ENCODE data around the gene RAB11FIP3. TPM values are rescaled to one million over a fixed set of nuclear protein-coding genes. Genes with fewer than 3 reads are reported as not detected.

The RAB11FIP3 gene
- total RNA-seq, 1 donor from 2014 or later: 5.2 TPM

GRCh38 chr16:556474-557173, 131.2 kb downstream of the RAB11FIP3 start:
- H3K9me3 ChIP-seq (ENCODE audit: control insufficient read depth in 3 of 3, low read length in 3 of 3): no peaks in the 10 kb centered on the region
- H3K36me3 ChIP-seq (ENCODE audit: control insufficient read depth in 3 of 3, insufficient read depth in 3 of 3, low read length in 3 of 3): peaks cover 0 to 7% (median under 1%) of the 10 kb centered on the region in 3 donors
- H3K27me3 ChIP-seq (ENCODE audit: control insufficient read depth in 3 of 3, insufficient read depth in 3 of 3, low read length in 3 of 3): peaks cover 27 to 38% (median 31%) of the 10 kb centered on the region in 3 donors
- no peak overlapping the region for H3K27ac ChIP-seq (ENCODE audit: low read depth, low read length)
- H3K9ac ChIP-seq (ENCODE audit: low read depth in 1 of 3, low read length in 3 of 3): no peak overlapping the region
- peaks cover 0 to 6% (median 0%) of the 10 kb centered on the region in 3 donors for H3K4me1 ChIP-seq (ENCODE audit: control insufficient read depth in 3 of 3, insufficient read depth in 3 of 3, low read length in 3 of 3)
- no peak overlapping the region for H3K4me3 ChIP-seq (ENCODE audit: low read length in 3 of 3)

- peaks cover 38 to 49% (median 41%) of the 10 kb centered on the region in 3 donors for H3K27me3 ChIP-seq (ENCODE audit: control insufficient read depth in 3 of 3, insufficient read depth in 3 of 3, low read length in 3 of 3)
- no peaks in the 10 kb centered on the region for H3K9me3 ChIP-seq (ENCODE audit: control insufficient read depth in 3 of 3, low read length in 3 of 3)
- H3K27ac ChIP-seq (ENCODE audit: low read depth, low read length): no peak overlapping the region
- H3K4me3 ChIP-seq (ENCODE audit: low read length in 3 of 3): no peak overlapping the region
- no peaks in the 10 kb centered on the region for H3K36me3 ChIP-seq (ENCODE audit: control insufficient read depth in 3 of 3, insufficient read depth in 3 of 3, low read length in 3 of 3)
- no peak overlapping the region for H3K9ac ChIP-seq (ENCODE audit: low read depth in 1 of 3, low read length in 3 of 3)
- H3K4me1 ChIP-seq (ENCODE audit: control insufficient read depth in 3 of 3, insufficient read depth in 3 of 3, low read length in 3 of 3): peaks cover 0 to 6% (median 0%) of the 10 kb centered on the region in 3 donors
Measured at GRCh38 chr16:557463-558297, 132.2 kb downstream of the RAB11FIP3 start.

GRCh38 chr16:558298-559020, 133.0 kb downstream of the RAB11FIP3 start:
- Histone ChIP-seq H3K9me3 (ENCODE audit: control insufficient read depth in 3 of 3, low read length in 3 of 3) (no peaks in the 10 kb centered on the region), H3K4me1 (ENCODE audit: control insufficient read depth in 3 of 3, insufficient read depth in 3 of 3, low read length in 3 of 3) (peaks cover 0 to 6% (median 0%) of the 10 kb centered on the region in 3 donors), H3K27me3 (ENCODE audit: control insufficient read depth in 3 of 3, insufficient read depth in 3 of 3, low read length in 3 of 3) (peaks cover 39 to 50% (median 43%) of the 10 kb centered on the region in 3 donors), H3K4me3 (ENCODE audit: low read length in 3 of 3) (no peak overlapping the region), H3K27ac (ENCODE audit: low read depth, low read length) (no peak overlapping the region), H3K36me3 (ENCODE audit: control insufficient read depth in 3 of 3, insufficient read depth in 3 of 3, low read length in 3 of 3) (no peaks in the 10 kb centered on the region), H3K9ac (ENCODE audit: low read depth in 1 of 3, low read length in 3 of 3) (no peak overlapping the region)

- Histone ChIP-seq H3K4me3 (ENCODE audit: low read length in 3 of 3) (no peak overlapping the region), H3K27ac (ENCODE audit: low read depth, low read length) (no peak overlapping the region), H3K9me3 (ENCODE audit: control insufficient read depth in 3 of 3, low read length in 3 of 3) (no peaks in the 10 kb centered on the region), H3K27me3 (ENCODE audit: control insufficient read depth in 3 of 3, insufficient read depth in 3 of 3, low read length in 3 of 3) (peaks cover 39 to 50% (median 43%) of the 10 kb centered on the region in 3 donors), H3K36me3 (ENCODE audit: control insufficient read depth in 3 of 3, insufficient read depth in 3 of 3, low read length in 3 of 3) (no peaks in the 10 kb centered on the region), H3K4me1 (ENCODE audit: control insufficient read depth in 3 of 3, insufficient read depth in 3 of 3, low read length in 3 of 3) (peaks cover 0 to 6% (median 0%) of the 10 kb centered on the region in 3 donors), H3K9ac (ENCODE audit: low read depth in 1 of 3, low read length in 3 of 3) (no peak overlapping the region)
Measured at GRCh38 chr16:559021-559380, 133.6 kb downstream of the RAB11FIP3 start.

GRCh38 chr16:559411-560203, 134.2 kb downstream of the RAB11FIP3 start:
- H3K36me3 ChIP-seq (ENCODE audit: control insufficient read depth in 3 of 3, insufficient read depth in 3 of 3, low read length in 3 of 3): no peaks in the 10 kb centered on the region
- no peak overlapping the region for H3K4me3 ChIP-seq (ENCODE audit: low read length in 3 of 3)
- H3K9ac ChIP-seq (ENCODE audit: low read depth in 1 of 3, low read length in 3 of 3): no peak overlapping the region
- H3K27ac ChIP-seq (ENCODE audit: low read depth, low read length): no peak overlapping the region
- peaks cover 39 to 50% (median 43%) of the 10 kb centered on the region in 3 donors for H3K27me3 ChIP-seq (ENCODE audit: control insufficient read depth in 3 of 3, insufficient read depth in 3 of 3, low read length in 3 of 3)
- H3K4me1 ChIP-seq (ENCODE audit: control insufficient read depth in 3 of 3, insufficient read depth in 3 of 3, low read length in 3 of 3): peaks cover 0 to 6% (median 0%) of the 10 kb centered on the region in 3 donors
- no peaks in the 10 kb centered on the region for H3K9me3 ChIP-seq (ENCODE audit: control insufficient read depth in 3 of 3, low read length in 3 of 3)

GRCh38 chr16:560204-560700, 134.8 kb downstream of the RAB11FIP3 start, which contains the start of gene PRR35:
Gene PRR35, plus strand, starts transcription at chr16:560394. Its CDS starts 2,901 bp downstream, at chr16:563295.
- H3K4me1 ChIP-seq (ENCODE audit: control insufficient read depth in 3 of 3, insufficient read depth in 3 of 3, low read length in 3 of 3): peaks cover 0 to 2% (median 0%) of the 10 kb centered on the region in 3 donors
- H3K36me3 ChIP-seq (ENCODE audit: control insufficient read depth in 3 of 3, insufficient read depth in 3 of 3, low read length in 3 of 3): no peaks in the 10 kb centered on the region
- H3K4me3 ChIP-seq (ENCODE audit: low read length in 3 of 3): no peak within 1 kb of the TSS
- H3K27me3 ChIP-seq (ENCODE audit: control insufficient read depth in 3 of 3, insufficient read depth in 3 of 3, low read length in 3 of 3): peaks cover 39 to 46% (median 43%) of the 10 kb centered on the region in 3 donors
- H3K9me3 ChIP-seq (ENCODE audit: control insufficient read depth in 3 of 3, low read length in 3 of 3): no peaks in the 10 kb centered on the region
- no peak within 1 kb of the TSS for H3K9ac ChIP-seq (ENCODE audit: low read depth in 1 of 3, low read length in 3 of 3)
- H3K27ac ChIP-seq (ENCODE audit: low read depth, low read length): no peak within 1 kb of the TSS

- Histone ChIP-seq H3K9ac (ENCODE audit: low read depth in 1 of 3, low read length in 3 of 3) (no peak overlapping the region), H3K9me3 (ENCODE audit: control insufficient read depth in 3 of 3, low read length in 3 of 3) (no peaks in the 10 kb centered on the region), H3K4me1 (ENCODE audit: control insufficient read depth in 3 of 3, insufficient read depth in 3 of 3, low read length in 3 of 3) (peaks cover 0 to 3% (median 2%) of the 10 kb centered on the region in 3 donors), H3K27ac (ENCODE audit: low read depth, low read length) (no peak overlapping the region), H3K27me3 (ENCODE audit: control insufficient read depth in 3 of 3, insufficient read depth in 3 of 3, low read length in 3 of 3) (peaks cover 39 to 44% (median 43%) of the 10 kb centered on the region in 3 donors), H3K36me3 (ENCODE audit: control insufficient read depth in 3 of 3, insufficient read depth in 3 of 3, low read length in 3 of 3) (no peaks in the 10 kb centered on the region), H3K4me3 (ENCODE audit: low read length in 3 of 3) (no peak overlapping the region)
Measured at GRCh38 chr16:560701-561412, 135.4 kb downstream of the RAB11FIP3 start.

- Histone ChIP-seq H3K27me3 (ENCODE audit: control insufficient read depth in 3 of 3, insufficient read depth in 3 of 3, low read length in 3 of 3) (peaks cover 39 to 44% (median 43%) of the 10 kb centered on the region in 3 donors), H3K9ac (ENCODE audit: low read depth in 1 of 3, low read length in 3 of 3) (no peak overlapping the region), H3K27ac (ENCODE audit: low read depth, low read length) (no peak overlapping the region), H3K9me3 (ENCODE audit: control insufficient read depth in 3 of 3, low read length in 3 of 3) (no peaks in the 10 kb centered on the region), H3K4me1 (ENCODE audit: control insufficient read depth in 3 of 3, insufficient read depth in 3 of 3, low read length in 3 of 3) (peaks cover 3 to 7% (median 6%) of the 10 kb centered on the region in 3 donors), H3K4me3 (ENCODE audit: low read length in 3 of 3) (no peak overlapping the region), H3K36me3 (ENCODE audit: control insufficient read depth in 3 of 3, insufficient read depth in 3 of 3, low read length in 3 of 3) (no peaks in the 10 kb centered on the region)
Measured at GRCh38 chr16:561413-561794, 136.0 kb downstream of the RAB11FIP3 start.

All from skeletal muscle tissue (tissue), 4 donors.